ENCODE data around the gene OTOA. TPM values are rescaled to one million over a fixed set of nuclear protein-coding genes. Genes with fewer than 3 reads are reported as not detected.
"Not testable (repeated sequence)": the region's sequence is repeated elsewhere in the genome, so short reads cannot be mapped to it uniquely, and the experiment has no call there.

The OTOA gene
- polyA plus RNA-seq, 1 donor, result 0.13 TPM

GRCh38 chr16:21673469-21673868 is 9.7 kb downstream of the OTOA start:
- Histone ChIP-seq H3K27ac (ENCODE audit: low read length) (no peak overlapping the region), H3K9me3 (ENCODE audit: control insufficient read depth, low read depth, low read length) (no peaks in the 10 kb centered on the region), H3K36me3 (ENCODE audit: control insufficient read depth, insufficient read depth, low read length) (no peaks in the 10 kb centered on the region), H3K4me1 (ENCODE audit: control insufficient read depth, insufficient read depth, low read length) (no peaks in the 10 kb centered on the region), H3K4me3 (ENCODE audit: low read length) (no peak overlapping the region), H3K27me3 (ENCODE audit: control insufficient read depth, insufficient read depth, low read length) (no peaks in the 10 kb centered on the region)
- 40% methylated on average over 1 of the region's 3 CpGs for WGBS (ENCODE audit: insufficient coverage, low lambda C conversion rate)
- no peak for DNase-seq

DNA sequence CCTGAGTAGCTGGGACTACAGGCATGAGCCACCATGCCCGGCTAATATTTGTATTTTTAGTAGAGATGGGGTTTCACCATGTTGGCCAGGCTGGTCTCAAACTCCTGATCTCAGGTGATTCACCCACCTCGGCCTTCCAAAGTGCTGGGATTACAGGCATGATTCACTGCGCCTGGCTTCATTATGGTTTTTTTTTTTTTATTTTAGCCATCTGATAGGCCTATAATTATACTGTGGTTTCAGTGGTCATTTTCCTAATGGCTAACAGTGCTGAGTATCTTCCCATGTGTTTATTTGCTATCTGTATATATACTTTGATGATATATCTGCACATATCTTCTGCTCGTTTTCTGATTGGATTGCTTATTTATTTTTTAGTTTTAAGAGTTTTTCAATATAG is 10.7 kb downstream of the OTOA start:
- not testable (repeated sequence) for DNase-seq; H3K4me3 ChIP-seq (ENCODE audit: low read length); H3K4me1 ChIP-seq (ENCODE audit: control insufficient read depth, insufficient read depth, low read length); H3K27ac ChIP-seq (ENCODE audit: low read length); H3K36me3 ChIP-seq (ENCODE audit: control insufficient read depth, insufficient read depth, low read length); H3K27me3 ChIP-seq (ENCODE audit: control insufficient read depth, insufficient read depth, low read length); H3K9me3 ChIP-seq (ENCODE audit: control insufficient read depth, low read depth, low read length)
- WGBS (ENCODE audit: insufficient coverage, low lambda C conversion rate), result 90% methylated on average over 2 of the region's 4 CpGs

- DNase-seq; H3K36me3 ChIP-seq (ENCODE audit: control insufficient read depth, insufficient read depth, low read length); H3K27me3 ChIP-seq (ENCODE audit: control insufficient read depth, insufficient read depth, low read length); H3K27ac ChIP-seq (ENCODE audit: low read length); H3K4me3 ChIP-seq (ENCODE audit: low read length); H3K4me1 ChIP-seq (ENCODE audit: control insufficient read depth, insufficient read depth, low read length); H3K9me3 ChIP-seq (ENCODE audit: control insufficient read depth, low read depth, low read length): not testable (repeated sequence)
- WGBS (ENCODE audit: insufficient coverage, low lambda C conversion rate), result no CpG with 5 or more reads among the region's 5 CpGs
Observed at GRCh38 chr16:21680714-21681113, 16.9 kb downstream of the OTOA start.

DNA sequence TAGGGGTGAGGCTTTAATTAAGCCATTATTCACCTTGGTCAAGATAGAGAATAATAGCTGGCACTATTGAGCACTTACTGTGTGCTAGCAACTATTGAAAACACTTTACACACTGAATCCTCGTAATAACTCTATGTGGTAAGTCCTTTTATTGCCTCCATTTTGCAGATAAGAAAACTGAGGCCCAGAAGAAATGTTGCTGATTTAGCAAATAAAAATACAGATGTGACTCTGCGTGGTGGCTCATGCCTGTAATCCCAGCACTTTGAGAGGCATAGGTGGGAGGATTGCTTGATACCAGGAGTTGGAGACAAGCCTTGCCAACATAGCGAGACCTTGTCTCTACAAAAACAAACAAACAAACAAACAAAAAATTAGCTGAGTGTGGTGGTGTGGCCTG is 19.4 kb downstream of the OTOA start:
- Histone ChIP-seq H3K4me1 (ENCODE audit: control insufficient read depth, insufficient read depth, low read length) (no peaks in the 10 kb centered on the region), H3K9me3 (ENCODE audit: control insufficient read depth, low read depth, low read length) (no peaks in the 10 kb centered on the region), H3K36me3 (ENCODE audit: control insufficient read depth, insufficient read depth, low read length) (no peaks in the 10 kb centered on the region), H3K27me3 (ENCODE audit: control insufficient read depth, insufficient read depth, low read length) (no peaks in the 10 kb centered on the region), H3K27ac (ENCODE audit: low read length) (no peak overlapping the region), H3K4me3 (ENCODE audit: low read length) (no peak overlapping the region)
- no CpG with 5 or more reads among the region's 3 CpGs for WGBS (ENCODE audit: insufficient coverage, low lambda C conversion rate)
- DNase-seq, result no peak

- peak in 1 of 2 donors; percentile 4 for DNase-seq
Observed at GRCh38 chr16:21684199-21684598, 20.4 kb downstream of the OTOA start.

DNA sequence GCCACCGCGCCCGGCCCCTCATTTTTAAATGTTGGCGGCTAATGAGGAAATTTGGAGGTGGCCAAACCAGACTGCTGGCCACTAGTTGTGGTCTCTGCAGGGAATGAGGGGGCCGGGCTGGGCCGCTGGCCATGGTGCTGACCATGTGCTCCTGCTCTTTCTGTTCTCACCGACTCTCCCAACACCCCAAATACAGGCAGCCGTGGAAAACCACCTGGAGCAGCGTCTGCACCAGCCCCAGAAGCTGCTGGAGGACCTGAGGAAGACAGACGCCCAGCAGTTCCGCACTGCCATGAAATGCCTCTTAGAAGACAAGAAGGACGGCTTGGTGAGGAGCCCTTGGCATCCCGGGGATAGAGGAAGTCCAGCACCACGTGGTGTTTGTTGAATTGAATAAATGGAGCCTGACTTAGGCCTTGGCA is 21.3 kb downstream of the OTOA start:
- Histone ChIP-seq H3K27me3 (ENCODE audit: control insufficient read depth, insufficient read depth, low read length) (no peaks in the 10 kb centered on the region), H3K4me3 (ENCODE audit: low read length) (no peak overlapping the region), H3K36me3 (ENCODE audit: control insufficient read depth, insufficient read depth, low read length) (no peaks in the 10 kb centered on the region), H3K9me3 (ENCODE audit: control insufficient read depth, low read depth, low read length) (no peaks in the 10 kb centered on the region), H3K27ac (ENCODE audit: low read length) (no peak overlapping the region), H3K4me1 (ENCODE audit: control insufficient read depth, insufficient read depth, low read length) (no peaks in the 10 kb centered on the region)
- peak in 1 of 2 donors; percentile 7 for DNase-seq
- no CpG with 5 or more reads among the region's 14 CpGs for WGBS (ENCODE audit: insufficient coverage, low lambda C conversion rate)

More at GRCh38 chr16:21684199-21684598, 20.4 kb downstream of the OTOA start:
- H3K4me1 ChIP-seq (ENCODE audit: control insufficient read depth, insufficient read depth, low read length), result no peaks in the 10 kb centered on the region
- H3K36me3 ChIP-seq (ENCODE audit: control insufficient read depth, insufficient read depth, low read length), result no peaks in the 10 kb centered on the region
- no CpG with 5 or more reads among the region's 6 CpGs for WGBS (ENCODE audit: insufficient coverage, low lambda C conversion rate)
- no peaks in the 10 kb centered on the region for H3K27me3 ChIP-seq (ENCODE audit: control insufficient read depth, insufficient read depth, low read length)
- no peaks in the 10 kb centered on the region for H3K9me3 ChIP-seq (ENCODE audit: control insufficient read depth, low read depth, low read length)
- H3K27ac ChIP-seq (ENCODE audit: low read length), result no peak overlapping the region
- H3K4me3 ChIP-seq (ENCODE audit: low read length), result no peak overlapping the region

DNA sequence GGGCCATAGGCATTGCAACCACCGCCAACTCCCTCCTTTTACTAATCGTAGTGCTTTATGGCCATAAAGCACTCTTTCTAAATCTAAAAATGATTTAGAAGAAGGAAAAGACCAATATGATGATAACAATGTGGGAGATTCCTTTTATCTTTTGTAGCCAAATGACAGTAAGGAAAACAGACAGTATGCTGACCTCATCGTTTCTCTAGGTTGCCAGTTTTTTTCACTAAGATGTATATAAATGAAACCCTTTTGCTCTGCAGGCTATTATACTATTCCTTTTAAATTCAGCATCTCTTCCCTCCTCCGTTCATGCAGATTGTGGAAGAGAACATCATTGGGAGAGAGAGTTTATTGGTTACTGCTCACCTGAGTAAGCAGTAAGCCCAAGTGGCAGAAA is 25.3 kb downstream of the OTOA start:
- WGBS (ENCODE audit: insufficient coverage, low lambda C conversion rate), result 100% methylated on average over 1 of the region's 4 CpGs
- H3K4me1 ChIP-seq (ENCODE audit: control insufficient read depth, insufficient read depth, low read length), result no peaks in the 10 kb centered on the region
- no peaks in the 10 kb centered on the region for H3K9me3 ChIP-seq (ENCODE audit: control insufficient read depth, low read depth, low read length)
- H3K27ac ChIP-seq (ENCODE audit: low read length), result no peak overlapping the region
- H3K36me3 ChIP-seq (ENCODE audit: control insufficient read depth, insufficient read depth, low read length), result no peaks in the 10 kb centered on the region
- H3K27me3 ChIP-seq (ENCODE audit: control insufficient read depth, insufficient read depth, low read length), result no peaks in the 10 kb centered on the region
- no peak for DNase-seq
- H3K4me3 ChIP-seq (ENCODE audit: low read length), result no peak overlapping the region

DNA sequence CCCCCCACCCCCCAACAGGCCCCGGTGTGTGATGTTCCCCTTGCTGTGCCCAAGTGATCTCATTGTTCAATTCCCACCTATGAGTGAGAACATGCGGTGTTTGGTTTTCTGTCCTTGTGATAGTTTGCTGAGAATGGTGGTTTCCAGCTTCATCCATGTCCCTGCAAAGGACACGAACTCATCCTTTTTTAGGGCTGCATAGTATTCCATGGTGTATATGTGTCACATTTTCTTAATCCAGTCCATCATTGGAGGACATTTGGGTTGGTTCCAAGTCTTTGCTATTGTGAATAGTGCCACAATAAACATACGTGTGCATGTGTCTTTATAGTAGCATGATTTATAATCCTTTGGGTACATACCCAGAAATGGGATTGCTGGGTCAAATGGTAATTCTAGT is 27.2 kb downstream of the OTOA start:
- not testable (repeated sequence) for DNase-seq; H3K36me3 ChIP-seq (ENCODE audit: control insufficient read depth, insufficient read depth, low read length); H3K27ac ChIP-seq (ENCODE audit: low read length); H3K27me3 ChIP-seq (ENCODE audit: control insufficient read depth, insufficient read depth, low read length); H3K9me3 ChIP-seq (ENCODE audit: control insufficient read depth, low read depth, low read length); H3K4me3 ChIP-seq (ENCODE audit: low read length); H3K4me1 ChIP-seq (ENCODE audit: control insufficient read depth, insufficient read depth, low read length)
- WGBS (ENCODE audit: insufficient coverage, low lambda C conversion rate), result no CpG with 5 or more reads among the region's 4 CpGs

- Histone ChIP-seq H3K4me3 (ENCODE audit: low read length) (no peak overlapping the region), H3K9me3 (ENCODE audit: control insufficient read depth, low read depth, low read length) (no peaks in the 10 kb centered on the region), H3K36me3 (ENCODE audit: control insufficient read depth, insufficient read depth, low read length) (no peaks in the 10 kb centered on the region), H3K27me3 (ENCODE audit: control insufficient read depth, insufficient read depth, low read length) (no peaks in the 10 kb centered on the region), H3K27ac (ENCODE audit: low read length) (no peak overlapping the region), H3K4me1 (ENCODE audit: control insufficient read depth, insufficient read depth, low read length) (no peaks in the 10 kb centered on the region)
- no peak for DNase-seq
- WGBS (ENCODE audit: insufficient coverage, low lambda C conversion rate), result 100% methylated on average over 1 of the region's 4 CpGs
Observed at GRCh38 chr16:21694609-21695008, 30.8 kb downstream of the OTOA start.

DNA sequence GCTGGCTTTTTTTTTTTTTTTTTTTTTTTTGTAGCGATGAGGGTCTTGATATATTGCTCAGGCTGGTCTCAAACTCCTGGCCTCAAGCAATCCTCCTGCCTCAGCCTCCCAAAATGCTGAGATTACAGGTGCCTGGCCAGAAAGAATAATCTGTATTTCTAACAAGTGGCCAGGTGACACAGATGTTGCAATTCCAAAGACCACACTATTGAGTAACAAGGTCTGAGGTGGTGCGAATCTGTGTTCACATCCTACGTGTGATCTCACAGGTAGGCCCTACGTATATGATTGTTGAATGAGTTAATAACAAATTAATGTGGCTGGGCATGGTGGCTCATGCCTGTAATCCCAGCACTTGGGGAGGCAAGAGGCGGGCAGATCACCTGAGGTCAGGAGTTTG is 33.3 kb downstream of the OTOA start:
- no peak for DNase-seq
- H3K9me3 ChIP-seq (ENCODE audit: control insufficient read depth, low read depth, low read length), result no peaks in the 10 kb centered on the region
- H3K4me3 ChIP-seq (ENCODE audit: low read length), result no peak overlapping the region
- no peaks in the 10 kb centered on the region for H3K4me1 ChIP-seq (ENCODE audit: control insufficient read depth, insufficient read depth, low read length)
- no CpG with 5 or more reads among the region's 5 CpGs for WGBS (ENCODE audit: insufficient coverage, low lambda C conversion rate)
- no peaks in the 10 kb centered on the region for H3K36me3 ChIP-seq (ENCODE audit: control insufficient read depth, insufficient read depth, low read length)
- no peaks in the 10 kb centered on the region for H3K27me3 ChIP-seq (ENCODE audit: control insufficient read depth, insufficient read depth, low read length)
- no peak overlapping the region for H3K27ac ChIP-seq (ENCODE audit: low read length)

- Histone ChIP-seq H3K4me3 (ENCODE audit: low read length) (no peak overlapping the region), H3K36me3 (ENCODE audit: control insufficient read depth, insufficient read depth, low read length) (no peaks in the 10 kb centered on the region), H3K27ac (ENCODE audit: low read length) (no peak overlapping the region), H3K4me1 (ENCODE audit: control insufficient read depth, insufficient read depth, low read length) (no peaks in the 10 kb centered on the region), H3K9me3 (ENCODE audit: control insufficient read depth, low read depth, low read length) (no peaks in the 10 kb centered on the region), H3K27me3 (ENCODE audit: control insufficient read depth, insufficient read depth, low read length) (no peaks in the 10 kb centered on the region)
- DNase-seq, result no peak
- 85% methylated on average over 4 of the region's 9 CpGs for WGBS (ENCODE audit: insufficient coverage, low lambda C conversion rate)
Observed at GRCh38 chr16:21698169-21699032, 34.6 kb downstream of the OTOA start.
